ENCODE measurements around the gene DCDC1.

GRCh38 chr11:31005202-31005601 is 364.3 kb downstream of the DCDC1 start:
- TF ChIP-seq CTCF (conservative IDR thresholded peaks at IDR 0.05) = no peak
- no peak for TF ChIP-seq EZH2 (IDR thresholded peaks at IDR 0.05; ENCODE audit: low read depth)
